Activated CD8-positive, alpha-beta memory T cell treated with anti-CD3 and anti-CD28 coated beads, Interleukin-2, amount 50 U/mL, for 24 hours (primary cell): ENCODE results near the gene MYO1D.
"Not testable (repeated sequence)": the region's sequence is repeated elsewhere in the genome, so short reads cannot be mapped to it uniquely, and the experiment has no call there.

Experiments used
- DNase-seq: peaks from one replicate; pipeline ENCODE4 v3.0.0-alpha.2; 2020; ENCODE audit errors: extremely low read depth

MYO1D gene

GRCh38 chr17:32731556-32732295 is 145.2 kb downstream of the MYO1D start:
- no peak for DNase-seq

- DNase-seq: no peak
Measured at GRCh38 chr17:32727681-32728080, 149.2 kb downstream of the MYO1D start.

GRCh38 chr17:32725697-32726096 is 151.2 kb downstream of the MYO1D start:
- DNase-seq: no peak

GRCh38 chr17:32723310-32723955 is 153.5 kb downstream of the MYO1D start:
- no peak for DNase-seq

GRCh38 chr17:32722733-32723132 is 154.2 kb downstream of the MYO1D start:
- DNase-seq: no peak

- DNase-seq: no peak
Measured at GRCh38 chr17:32720671-32721070, 156.3 kb downstream of the MYO1D start.

GRCh38 chr17:32719689-32720088 is 157.2 kb downstream of the MYO1D start:
- DNase-seq: no peak

- not testable (repeated sequence) for DNase-seq
Measured at GRCh38 chr17:32714922-32715321, 162.0 kb downstream of the MYO1D start.

- not testable (repeated sequence) for DNase-seq
Measured at GRCh38 chr17:32714206-32714605, 162.7 kb downstream of the MYO1D start.

GRCh38 chr17:32713081-32713480 is 163.8 kb downstream of the MYO1D start:
- DNase-seq: no peak

GRCh38 chr17:32709562-32709961 is 167.4 kb downstream of the MYO1D start:
- DNase-seq: no peak

GRCh38 chr17:32701871-32702270 is 175.1 kb downstream of the MYO1D start:
- no peak for DNase-seq

GRCh38 chr17:32699247-32699646 is 177.7 kb downstream of the MYO1D start:
- no peak for DNase-seq

- no peak for DNase-seq
Measured at GRCh38 chr17:32697728-32698625, 178.9 kb downstream of the MYO1D start.

GRCh38 chr17:32696426-32696825 is 180.5 kb downstream of the MYO1D start:
- no peak for DNase-seq

- DNase-seq: no peak
Measured at GRCh38 chr17:32695864-32696263, 181.1 kb downstream of the MYO1D start.

- no peak for DNase-seq
Measured at GRCh38 chr17:32693194-32693897, 183.6 kb downstream of the MYO1D start.

GRCh38 chr17:32692179-32692578 is 184.7 kb downstream of the MYO1D start:
- no peak for DNase-seq

- no peak for DNase-seq
Measured at GRCh38 chr17:32689348-32689747, 187.6 kb downstream of the MYO1D start.

GRCh38 chr17:32688221-32688620 is 188.7 kb downstream of the MYO1D start:
- no peak for DNase-seq

- DNase-seq: no peak
Measured at GRCh38 chr17:32684087-32684958, 192.6 kb downstream of the MYO1D start.
